GM12873 (cell line): ENCODE measurements around the gene HSD11B2.
A peak's percentile ranks its signal among the peaks of the same experiment; 100 is the strongest.

Source experiments
- CTCF ChIP-seq: IDR thresholded peaks from 2 replicates; pipeline ENCODE4 v1.5.1; 2012; ENCODE audit warnings: low read depth, mild to moderate bottlenecking, moderate library complexity, low read length, control low read depth; ENCODE audit not compliant: insufficient read depth; ENCODE audit errors: missing control alignments

HSD11B2 gene

GRCh38 chr16:67444259-67445125 is 13.6 kb downstream of the HSD11B2 start:
- no peak for TF ChIP-seq CTCF

- no peak for TF ChIP-seq CTCF
These were observed 14.2 kb downstream of the HSD11B2 start for GRCh38 chr16:67445126-67445426.

- no peak for TF ChIP-seq CTCF
These were observed 14.6 kb downstream of the HSD11B2 start for GRCh38 chr16:67445441-67445912.

GRCh38 chr16:67445913-67446907 is 15.3 kb downstream of the HSD11B2 start:
- TF ChIP-seq CTCF: no peak

GRCh38 chr16:67446968-67447507 is 16.1 kb downstream of the HSD11B2 start:
- TF ChIP-seq CTCF: no peak

GRCh38 chr16:67447508-67448076 is 16.7 kb downstream of the HSD11B2 start:
- peak; percentile 78 for TF ChIP-seq CTCF
